ENCODE measurements around the gene ATP6V0A1. TPM values are rescaled to one million over a fixed set of nuclear protein-coding genes. Genes with fewer than 3 reads are reported as not detected.
A peak's percentile ranks its signal among the peaks of the same experiment; 100 is the strongest.

The ATP6V0A1 gene
- total RNA-seq, 2 donors from 2014 or later = 15.4 to 18.5 TPM

DNA sequence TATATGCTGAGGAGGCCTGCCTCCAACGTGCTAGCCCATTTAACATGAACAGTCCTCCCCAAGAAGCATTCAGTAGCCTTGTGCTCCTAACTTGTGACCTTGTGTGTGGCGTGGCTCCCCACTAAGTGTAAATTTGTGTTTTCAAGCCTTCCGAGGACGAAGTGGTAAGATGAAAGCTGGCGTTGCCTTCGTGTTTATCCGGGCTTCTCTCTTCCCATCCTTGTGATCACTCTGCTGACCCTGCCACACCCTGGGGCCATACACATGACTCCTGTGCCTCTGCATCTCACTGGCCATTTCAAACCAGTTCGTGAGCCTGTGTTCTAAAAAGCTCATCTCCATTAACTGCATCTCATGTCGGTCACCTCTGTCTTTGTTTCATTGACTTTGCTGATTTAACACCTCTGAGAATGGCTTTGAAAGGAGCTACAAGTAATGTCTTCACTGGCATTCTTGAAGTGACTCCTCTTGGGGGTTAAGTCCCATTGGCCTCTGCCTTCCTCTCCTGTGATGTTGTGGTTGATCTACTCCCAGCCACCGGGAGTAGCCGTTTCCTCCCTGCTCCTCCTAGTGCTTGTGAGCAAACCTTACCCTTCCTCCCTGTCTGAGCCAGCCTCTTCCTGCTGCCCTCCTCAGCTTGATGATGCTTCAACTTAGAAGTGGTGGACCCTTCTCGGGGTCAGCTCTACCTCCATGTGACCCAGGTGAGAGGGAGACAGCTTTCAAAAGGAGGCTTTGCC, 49.9 kb downstream of the ATP6V0A1 start:
- Mint-ChIP-seq H3K27ac (peak overlapping the region; percentile 49), H3K36me3 (ENCODE audit: low read depth) (peaks cover 19% of the 10 kb centered on the region), H3K4me1 (peaks cover 12% of the 10 kb centered on the region), H3K4me3 (no peak overlapping the region), H3K27me3 (peaks cover 6% of the 10 kb centered on the region)
- ATAC-seq (no peak), DNase-seq (no peak)
- no peaks in the 10 kb centered on the region for H3K9me3 ChIP-seq (ENCODE audit: control insufficient read depth, low read length, poor library complexity, severe bottlenecking)

- H3K9me3 ChIP-seq (ENCODE audit: control insufficient read depth, low read length, poor library complexity, severe bottlenecking) = no peaks in the 10 kb centered on the region
- peaks cover 6% of the 10 kb centered on the region for H3K27me3 Mint-ChIP-seq
- H3K4me3 Mint-ChIP-seq = no peak overlapping the region
- DNase-seq (no peak), ATAC-seq (no peak)
- H3K36me3 Mint-ChIP-seq (ENCODE audit: low read depth) = peaks cover 15% of the 10 kb centered on the region
- H3K4me1 Mint-ChIP-seq = peaks cover 12% of the 10 kb centered on the region
- peak overlapping the region; percentile 49 for H3K27ac Mint-ChIP-seq
Observed at GRCh38 chr17:42509409-42509808, 50.7 kb downstream of the ATP6V0A1 start.

DNA sequence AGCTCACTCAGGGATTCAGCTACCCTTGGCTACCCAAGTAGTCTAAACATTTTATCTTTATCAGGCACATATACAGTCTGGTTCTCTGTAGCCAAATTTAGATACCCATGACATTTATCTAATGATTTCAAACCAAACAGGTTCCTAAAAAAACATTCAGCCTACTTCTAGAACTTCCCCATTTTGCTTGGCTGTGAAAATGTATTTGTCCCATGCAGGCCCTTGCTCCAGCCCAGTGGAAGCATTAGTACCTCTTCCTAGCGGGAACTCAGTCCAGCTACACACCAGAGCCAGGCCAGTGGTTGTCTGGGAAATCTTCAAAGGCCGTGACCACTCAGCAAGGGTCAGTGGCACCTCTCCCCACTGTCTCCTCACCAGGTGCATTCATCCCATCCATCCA, 51.2 kb downstream of the ATP6V0A1 start:
- Mint-ChIP-seq H3K36me3 (ENCODE audit: low read depth) (peaks cover 15% of the 10 kb centered on the region), H3K27ac (no peak overlapping the region), H3K4me3 (no peak overlapping the region), H3K4me1 (peaks cover 12% of the 10 kb centered on the region), H3K27me3 (peaks cover 6% of the 10 kb centered on the region)
- ATAC-seq = no peak
- no peak for DNase-seq
- no peaks in the 10 kb centered on the region for H3K9me3 ChIP-seq (ENCODE audit: control insufficient read depth, low read length, poor library complexity, severe bottlenecking)

DNA sequence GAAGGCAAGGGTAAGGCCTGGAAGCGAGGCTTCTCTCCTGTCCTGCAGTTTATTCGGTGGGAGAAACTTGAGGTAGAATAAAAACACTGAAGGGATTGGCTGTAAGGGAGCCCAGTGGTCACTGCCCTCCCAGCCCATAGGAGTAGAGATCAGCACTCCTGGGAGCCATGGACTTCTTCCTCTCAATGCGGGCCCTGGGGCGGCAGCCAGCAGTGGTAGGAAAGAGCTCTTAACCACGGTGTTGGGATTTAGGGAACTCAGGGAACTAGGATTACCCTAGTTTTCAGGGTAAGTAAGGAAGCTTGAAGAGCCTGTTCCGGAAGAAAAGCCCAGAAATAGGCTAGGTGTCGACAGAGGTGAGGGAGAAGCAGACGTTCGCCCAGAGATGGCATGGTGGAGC, 53.6 kb downstream of the ATP6V0A1 start:
- Mint-ChIP-seq H3K4me1 (peaks cover 12% of the 10 kb centered on the region), H3K27ac (no peak overlapping the region)

DNA sequence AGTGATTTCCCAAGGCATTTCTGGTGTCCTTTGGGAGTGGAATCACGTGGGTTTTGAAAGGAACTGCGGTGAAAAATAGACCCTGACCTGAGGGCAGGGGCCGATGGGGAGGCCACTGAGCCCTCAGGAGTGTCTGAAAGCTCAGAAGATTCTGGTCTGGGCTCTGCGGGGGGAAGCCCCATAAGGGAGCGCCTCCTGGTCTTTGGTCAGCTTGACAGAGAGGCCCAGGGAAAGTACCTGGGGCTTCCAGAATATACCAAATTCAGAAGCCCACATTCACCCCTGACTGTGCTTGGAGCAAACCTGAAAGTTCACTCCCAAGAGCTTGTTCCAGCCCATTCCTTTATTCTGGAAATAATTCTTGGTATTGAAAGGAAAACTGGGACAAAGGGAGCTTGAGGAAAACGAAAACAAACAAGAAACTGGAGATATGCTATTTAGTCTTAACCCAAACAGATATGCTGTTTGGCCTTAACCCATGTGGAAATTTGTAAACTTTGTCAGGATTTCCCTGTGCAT, 54.1 kb downstream of the ATP6V0A1 start:
- Mint-ChIP-seq H3K27me3 (peaks cover 6% of the 10 kb centered on the region), H3K4me3 (no peak overlapping the region), H3K27ac (no peak overlapping the region), H3K36me3 (ENCODE audit: low read depth) (peaks cover 14% of the 10 kb centered on the region), H3K4me1 (peaks cover 16% of the 10 kb centered on the region)
- no peak for ATAC-seq
- H3K9me3 ChIP-seq (ENCODE audit: control insufficient read depth, low read length, poor library complexity, severe bottlenecking) = no peaks in the 10 kb centered on the region
- DNase-seq = no peak

More for the DNA sequence above, 53.6 kb downstream of the ATP6V0A1 start:
- H3K9me3 ChIP-seq (ENCODE audit: control insufficient read depth, low read length, poor library complexity, severe bottlenecking) = no peaks in the 10 kb centered on the region
- no peak overlapping the region for H3K4me3 Mint-ChIP-seq
- H3K27me3 Mint-ChIP-seq = peaks cover 6% of the 10 kb centered on the region
- H3K36me3 Mint-ChIP-seq (ENCODE audit: low read depth) = peaks cover 15% of the 10 kb centered on the region
- DNase-seq = no peak
- no peak for ATAC-seq

DNA sequence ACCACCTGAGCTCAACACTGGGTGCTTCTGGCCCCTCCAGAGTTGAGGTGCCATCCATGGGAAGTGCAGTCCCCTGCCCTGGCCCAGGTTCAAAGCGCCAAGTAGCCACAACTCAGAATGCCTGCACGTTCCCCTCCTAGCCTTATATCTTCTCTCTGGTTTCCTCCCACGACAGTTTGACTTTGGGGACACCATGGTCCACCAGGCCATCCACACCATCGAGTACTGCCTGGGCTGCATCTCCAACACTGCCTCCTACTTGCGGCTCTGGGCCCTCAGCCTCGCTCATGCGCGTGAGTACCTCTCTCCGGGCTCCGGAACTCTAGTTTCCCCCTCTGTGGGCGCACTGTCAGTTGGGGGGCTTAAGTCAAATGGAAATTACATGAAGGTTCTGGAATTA, 55.0 kb downstream of the ATP6V0A1 start:
- Mint-ChIP-seq H3K4me3 (no peak overlapping the region), H3K27me3 (peaks cover 6% of the 10 kb centered on the region), H3K27ac (no peak overlapping the region), H3K4me1 (peaks cover 11% of the 10 kb centered on the region), H3K36me3 (ENCODE audit: low read depth) (peaks cover 7% of the 10 kb centered on the region)
- H3K9me3 ChIP-seq (ENCODE audit: control insufficient read depth, low read length, poor library complexity, severe bottlenecking) = no peaks in the 10 kb centered on the region
- ATAC-seq = no peak
- DNase-seq = no peak

- Mint-ChIP-seq H3K4me1 (peaks cover 8% of the 10 kb centered on the region), H3K27me3 (peaks cover 6% of the 10 kb centered on the region)
Observed at GRCh38 chr17:42514279-42514678, 55.6 kb downstream of the ATP6V0A1 start.

GRCh38 chr17:42514867-42515266, 56.2 kb downstream of the ATP6V0A1 start:
- Mint-ChIP-seq H3K4me3 (no peak overlapping the region), H3K4me1 (peaks cover 8% of the 10 kb centered on the region), H3K27me3 (peaks cover 6% of the 10 kb centered on the region), H3K27ac (no peak overlapping the region), H3K36me3 (ENCODE audit: low read depth) (peaks cover 5% of the 10 kb centered on the region)
- H3K9me3 ChIP-seq (ENCODE audit: control insufficient read depth, low read length, poor library complexity, severe bottlenecking) = no peaks in the 10 kb centered on the region
- ATAC-seq (no peak), DNase-seq (no peak)

More at GRCh38 chr17:42514279-42514678, 55.6 kb downstream of the ATP6V0A1 start:
- Mint-ChIP-seq H3K36me3 (ENCODE audit: low read depth) (peaks cover 5% of the 10 kb centered on the region), H3K4me3 (no peak overlapping the region), H3K27ac (no peak overlapping the region)
- ATAC-seq (no peak), DNase-seq (no peak)
- no peaks in the 10 kb centered on the region for H3K9me3 ChIP-seq (ENCODE audit: control insufficient read depth, low read length, poor library complexity, severe bottlenecking)

DNA sequence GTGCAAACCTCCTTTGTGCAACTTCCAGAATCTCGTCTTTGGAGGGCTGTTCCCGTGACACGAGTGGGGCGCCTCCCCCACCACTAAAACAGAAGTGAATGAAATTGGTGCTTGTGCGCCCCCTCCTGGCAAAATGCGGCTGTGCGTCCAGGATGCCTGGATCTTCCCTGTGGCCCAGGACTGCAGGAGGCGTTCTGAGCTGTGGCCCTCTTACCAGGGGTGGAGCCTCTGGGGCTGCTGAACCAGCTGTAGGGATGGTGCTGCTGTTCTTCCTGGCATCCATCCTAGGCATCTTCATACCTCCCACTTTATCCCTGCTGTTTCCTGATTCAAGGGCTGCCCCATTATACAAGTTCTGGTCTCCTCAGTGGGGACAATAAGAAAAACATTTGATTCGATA, 58.8 kb downstream of the ATP6V0A1 start:
- H3K36me3 Mint-ChIP-seq (ENCODE audit: low read depth) = peaks cover 3% of the 10 kb centered on the region
- H3K27ac Mint-ChIP-seq = no peak overlapping the region
- H3K27me3 Mint-ChIP-seq = no peaks in the 10 kb centered on the region
- H3K4me3 Mint-ChIP-seq = no peak overlapping the region
- peaks cover 4% of the 10 kb centered on the region for H3K4me1 Mint-ChIP-seq
- DNase-seq (peak; percentile 65 to 84 (median 70)), ATAC-seq (peak; percentile 90)
- no peaks in the 10 kb centered on the region for H3K9me3 ChIP-seq (ENCODE audit: control insufficient read depth, low read length, poor library complexity, severe bottlenecking)

- H3K4me1 Mint-ChIP-seq = peaks cover 4% of the 10 kb centered on the region
- no peak for DNase-seq
- H3K36me3 Mint-ChIP-seq (ENCODE audit: low read depth) = peaks cover 3% of the 10 kb centered on the region
- H3K9me3 ChIP-seq (ENCODE audit: control insufficient read depth, low read length, poor library complexity, severe bottlenecking) = no peaks in the 10 kb centered on the region
- no peak for ATAC-seq
- no peak overlapping the region for H3K27ac Mint-ChIP-seq
- H3K4me3 Mint-ChIP-seq = no peak overlapping the region
- no peaks in the 10 kb centered on the region for H3K27me3 Mint-ChIP-seq
Observed at GRCh38 chr17:42518046-42518754, 59.5 kb downstream of the ATP6V0A1 start.

- Mint-ChIP-seq H3K36me3 (ENCODE audit: low read depth) (peaks cover 3% of the 10 kb centered on the region), H3K27ac (no peak overlapping the region), H3K4me3 (no peak overlapping the region), H3K27me3 (no peaks in the 10 kb centered on the region), H3K4me1 (peaks cover 4% of the 10 kb centered on the region)
- ATAC-seq (no peak), DNase-seq (no peak)
- no peaks in the 10 kb centered on the region for H3K9me3 ChIP-seq (ENCODE audit: control insufficient read depth, low read length, poor library complexity, severe bottlenecking)
Observed at GRCh38 chr17:42518755-42519545, 60.3 kb downstream of the ATP6V0A1 start.

GRCh38 chr17:42519546-42520491, 61.1 kb downstream of the ATP6V0A1 start:
- ATAC-seq (no peak), DNase-seq (no peak)
- no peaks in the 10 kb centered on the region for H3K27me3 Mint-ChIP-seq
- H3K4me3 Mint-ChIP-seq = no peak overlapping the region
- H3K27ac Mint-ChIP-seq = no peak overlapping the region
- peaks cover 3% of the 10 kb centered on the region for H3K36me3 Mint-ChIP-seq (ENCODE audit: low read depth)
- H3K4me1 Mint-ChIP-seq = peaks cover 6% of the 10 kb centered on the region
- H3K9me3 ChIP-seq (ENCODE audit: control insufficient read depth, low read length, poor library complexity, severe bottlenecking) = no peaks in the 10 kb centered on the region
